SK-N-SH treated with all-trans-retinoic acid at 6 μM for 48 hours (cell line): ENCODE measurements around the gene NACA2.
A peak's percentile ranks its signal among the peaks of the same experiment; 100 is the strongest.

Experiments
- ATAC-seq: fragments of 200-7000 bp; cut with Tn5 transposase; 3 replicates; pipeline ENCODE4 v1.9.1; 2020; ENCODE audit warnings: mild to moderate bottlenecking, moderate library complexity
- ARNTL ChIP-seq: fragments of 450-650 bp; formaldehyde crosslinking; IDR thresholded peaks from 2 replicates; pipeline ENCODE4 v1.5.0; 2020; ENCODE audit warnings: low read depth, mild to moderate bottlenecking, moderate library complexity, borderline replicate concordance
- BACH2 ChIP-seq: fragments of 250-450 bp; sonication (Bioruptor Pico); IDR thresholded peaks from 2 replicates; pipeline ENCODE4 v1.9.0; 2021; ENCODE audit warnings: mild to moderate bottlenecking, borderline replicate concordance
- CREB5 ChIP-seq: fragments of 250-450 bp; sonication (Bioruptor Pico); IDR thresholded peaks from 2 replicates; pipeline ENCODE4 v1.5.1; 2020; ENCODE audit warnings: low read depth, mild to moderate bottlenecking, moderate library complexity
- CSDC2 ChIP-seq: fragments of 250-450 bp; sonication (Bioruptor Pico); IDR thresholded peaks from 2 replicates; pipeline ENCODE4 v1.5.0; 2020; ENCODE audit warnings: mild to moderate bottlenecking, moderate library complexity
- ESRRG ChIP-seq: fragments of 250-450 bp; sonication (Bioruptor Pico); IDR thresholded peaks from 2 replicates; pipeline ENCODE4 v1.6.1; 2021; ENCODE audit warnings: mild to moderate bottlenecking
- GLIS3 ChIP-seq: fragments of 250-450 bp; sonication (Bioruptor Pico); IDR thresholded peaks from 2 replicates; pipeline ENCODE4 v1.5.0; 2020; ENCODE audit warnings: mild to moderate bottlenecking, moderate library complexity
- ISL1 ChIP-seq: fragments of 250-450 bp; sonication (Bioruptor Pico); IDR thresholded peaks from 2 replicates; pipeline ENCODE4 v2.1.2; 2022; ENCODE audit warnings: mild to moderate bottlenecking, moderate library complexity
- OSR1 ChIP-seq: fragments of 250-450 bp; sonication (Bioruptor Pico); IDR thresholded peaks from 2 replicates; pipeline ENCODE4 v1.8.0; 2022; ENCODE audit warnings: moderate library complexity, mild to moderate bottlenecking, inconsistent platforms
- POU6F1 ChIP-seq: fragments of 250-450 bp; sonication (Bioruptor Pico); IDR thresholded peaks from 2 replicates; pipeline ENCODE4 v1.8.0; 2021; ENCODE audit warnings: low read depth, mild to moderate bottlenecking, moderate library complexity, borderline replicate concordance
- RARB ChIP-seq: fragments of 250-450 bp; sonication (Bioruptor Pico); IDR thresholded peaks from 2 replicates; pipeline ENCODE4 v1.8.0; 2021; ENCODE audit warnings: mild to moderate bottlenecking, moderate library complexity
- SNAI2 ChIP-seq: fragments of 250-450 bp; sonication (Bioruptor Pico); IDR thresholded peaks from 2 replicates; pipeline ENCODE4 v1.5.0; 2020; ENCODE audit warnings: mild to moderate bottlenecking, moderate library complexity
- TCF4 ChIP-seq: fragments of 250-450 bp; sonication (Bioruptor Pico); IDR thresholded peaks from 2 replicates; pipeline ENCODE4 v1.8.0; 2021; ENCODE audit warnings: mild to moderate bottlenecking, moderate library complexity, borderline replicate concordance
- TOX ChIP-seq: fragments of 250-450 bp; sonication (Bioruptor Pico); IDR thresholded peaks from 2 replicates; pipeline ENCODE4 v1.8.0; 2021; ENCODE audit warnings: mild to moderate bottlenecking, moderate library complexity, borderline replicate concordance
- ZC3H10 ChIP-seq: fragments of 250-450 bp; sonication (Bioruptor Pico); IDR thresholded peaks from 2 replicates; pipeline ENCODE4 v1.5.1; 2021; ENCODE audit warnings: mild to moderate bottlenecking, moderate library complexity
- ZFP3 ChIP-seq: fragments of 250-450 bp; sonication (Bioruptor Pico); IDR thresholded peaks from 2 replicates; pipeline ENCODE4 v1.5.0; 2020; ENCODE audit warnings: mild to moderate bottlenecking, moderate library complexity
- ZFP30 ChIP-seq: fragments of 450-650 bp; formaldehyde crosslinking; IDR thresholded peaks from 2 replicates; pipeline ENCODE4 v1.5.0; 2022; ENCODE audit warnings: mild to moderate bottlenecking, moderate library complexity
- ZNF565 ChIP-seq: fragments of 450-650 bp; formaldehyde crosslinking; conservative IDR thresholded peaks from 2 replicates; pipeline ENCODE4 v1.5.0; 2020; ENCODE audit warnings: low read depth, mild to moderate bottlenecking, moderate library complexity
- ZNF70 ChIP-seq: fragments of 450-650 bp; formaldehyde crosslinking; IDR thresholded peaks from 2 replicates; pipeline ENCODE4 v1.5.0; 2020; ENCODE audit warnings: mild to moderate bottlenecking, moderate library complexity
- ZNF8 ChIP-seq: fragments of 450-650 bp; formaldehyde crosslinking; IDR thresholded peaks from 2 replicates; pipeline ENCODE4 v1.5.0; 2020; ENCODE audit warnings: mild to moderate bottlenecking, moderate library complexity
- TF ChIP-seq, protein P1 (sequence below): fragments of 250-450 bp; sonication (Bioruptor Pico); IDR thresholded peaks from 2 replicates; pipeline ENCODE4 v1.8.0; 2020; ENCODE audit warnings: mild to moderate bottlenecking, moderate library complexity, borderline replicate concordance
- TF ChIP-seq, protein P2 (sequence below): fragments of 250-450 bp; sonication (Bioruptor Pico); IDR thresholded peaks from 2 replicates; pipeline ENCODE4 v1.5.0; 2020; ENCODE audit warnings: mild to moderate bottlenecking, moderate library complexity

NACA2 gene

DNA sequence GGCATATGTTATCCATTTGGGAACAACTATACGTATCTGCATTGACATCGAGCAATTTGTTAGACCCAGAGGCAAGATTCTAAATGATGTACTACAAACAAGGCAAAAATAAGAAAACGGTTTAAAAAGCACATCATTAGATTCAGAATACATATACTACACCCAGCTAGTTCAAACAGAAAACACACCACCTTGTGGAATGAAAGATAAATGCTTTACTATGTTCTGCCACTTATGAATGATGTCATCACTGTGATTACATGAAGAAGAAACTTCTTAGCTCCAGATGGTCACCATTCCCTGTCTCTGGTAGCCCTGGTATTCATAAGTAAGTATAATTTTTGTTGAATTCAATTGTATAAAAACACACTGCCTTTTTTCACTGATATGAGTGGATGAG is 7.8 kb downstream of the NACA2 start (continued):
- TF ChIP-seq, protein P1, sequence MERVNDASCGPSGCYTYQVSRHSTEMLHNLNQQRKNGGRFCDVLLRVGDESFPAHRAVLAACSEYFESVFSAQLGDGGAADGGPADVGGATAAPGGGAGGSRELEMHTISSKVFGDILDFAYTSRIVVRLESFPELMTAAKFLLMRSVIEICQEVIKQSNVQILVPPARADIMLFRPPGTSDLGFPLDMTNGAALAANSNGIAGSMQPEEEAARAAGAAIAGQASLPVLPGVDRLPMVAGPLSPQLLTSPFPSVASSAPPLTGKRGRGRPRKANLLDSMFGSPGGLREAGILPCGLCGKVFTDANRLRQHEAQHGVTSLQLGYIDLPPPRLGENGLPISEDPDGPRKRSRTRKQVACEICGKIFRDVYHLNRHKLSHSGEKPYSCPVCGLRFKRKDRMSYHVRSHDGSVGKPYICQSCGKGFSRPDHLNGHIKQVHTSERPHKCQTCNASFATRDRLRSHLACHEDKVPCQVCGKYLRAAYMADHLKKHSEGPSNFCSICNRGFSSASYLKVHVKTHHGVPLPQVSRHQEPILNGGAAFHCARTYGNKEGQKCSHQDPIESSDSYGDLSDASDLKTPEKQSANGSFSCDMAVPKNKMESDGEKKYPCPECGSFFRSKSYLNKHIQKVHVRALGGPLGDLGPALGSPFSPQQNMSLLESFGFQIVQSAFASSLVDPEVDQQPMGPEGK (CRISPR knock-in tag) = no peak
- TF ChIP-seq ZNF70 (CRISPR knock-in tag) = 0 out of 2 replicates have a peak, but pooled peaks have one; percentile 37
- no peak for TF ChIP-seq OSR1 (CRISPR knock-in tag)
- TF ChIP-seq SNAI2 (CRISPR knock-in tag) = peak; percentile 73; the same call in 1 of the 2 replicates

DNA sequence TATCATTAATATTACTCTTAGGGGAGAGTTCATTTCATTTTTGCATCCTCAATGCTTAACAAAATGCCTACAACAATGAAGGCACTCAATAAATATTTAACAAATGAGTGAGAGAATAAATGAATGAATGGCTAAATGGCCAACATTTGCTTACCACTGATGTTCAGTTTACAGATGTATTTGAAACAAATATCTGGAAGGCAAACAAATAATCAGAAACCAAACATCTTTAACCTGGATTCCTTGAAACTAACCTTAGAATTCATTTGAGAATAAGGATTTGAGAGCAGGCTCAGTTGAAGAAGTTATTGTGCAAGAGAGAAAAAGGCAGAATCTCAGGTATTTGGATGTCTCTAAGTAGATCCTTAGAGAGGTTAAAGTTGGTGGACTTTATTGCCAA is 8.4 kb downstream of the NACA2 start:
- no peak for ATAC-seq
- no peak for TF ChIP-seq OSR1 (CRISPR knock-in tag)
- TF ChIP-seq BACH2 = no peak
- TF ChIP-seq, protein P1 (CRISPR knock-in tag) = no peak
- no peak for TF ChIP-seq ISL1 (CRISPR knock-in tag)
- no peak for TF ChIP-seq ZFP30
- no peak for TF ChIP-seq TCF4 (CRISPR knock-in tag)
- TF ChIP-seq, protein P2, sequence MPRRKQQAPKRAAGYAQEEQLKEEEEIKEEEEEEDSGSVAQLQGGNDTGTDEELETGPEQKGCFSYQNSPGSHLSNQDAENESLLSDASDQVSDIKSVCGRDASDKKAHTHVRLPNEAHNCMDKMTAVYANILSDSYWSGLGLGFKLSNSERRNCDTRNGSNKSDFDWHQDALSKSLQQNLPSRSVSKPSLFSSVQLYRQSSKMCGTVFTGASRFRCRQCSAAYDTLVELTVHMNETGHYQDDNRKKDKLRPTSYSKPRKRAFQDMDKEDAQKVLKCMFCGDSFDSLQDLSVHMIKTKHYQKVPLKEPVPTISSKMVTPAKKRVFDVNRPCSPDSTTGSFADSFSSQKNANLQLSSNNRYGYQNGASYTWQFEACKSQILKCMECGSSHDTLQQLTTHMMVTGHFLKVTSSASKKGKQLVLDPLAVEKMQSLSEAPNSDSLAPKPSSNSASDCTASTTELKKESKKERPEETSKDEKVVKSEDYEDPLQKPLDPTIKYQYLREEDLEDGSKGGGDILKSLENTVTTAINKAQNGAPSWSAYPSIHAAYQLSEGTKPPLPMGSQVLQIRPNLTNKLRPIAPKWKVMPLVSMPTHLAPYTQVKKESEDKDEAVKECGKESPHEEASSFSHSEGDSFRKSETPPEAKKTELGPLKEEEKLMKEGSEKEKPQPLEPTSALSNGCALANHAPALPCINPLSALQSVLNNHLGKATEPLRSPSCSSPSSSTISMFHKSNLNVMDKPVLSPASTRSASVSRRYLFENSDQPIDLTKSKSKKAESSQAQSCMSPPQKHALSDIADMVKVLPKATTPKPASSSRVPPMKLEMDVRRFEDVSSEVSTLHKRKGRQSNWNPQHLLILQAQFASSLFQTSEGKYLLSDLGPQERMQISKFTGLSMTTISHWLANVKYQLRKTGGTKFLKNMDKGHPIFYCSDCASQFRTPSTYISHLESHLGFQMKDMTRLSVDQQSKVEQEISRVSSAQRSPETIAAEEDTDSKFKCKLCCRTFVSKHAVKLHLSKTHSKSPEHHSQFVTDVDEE = no peak
- TF ChIP-seq POU6F1 (CRISPR knock-in tag) = no peak
- TF ChIP-seq GLIS3 (CRISPR knock-in tag) = no peak
- no peak for TF ChIP-seq RARB (CRISPR knock-in tag)
- no peak for TF ChIP-seq ZNF8 (CRISPR knock-in tag)
- TF ChIP-seq TOX = no peak
- TF ChIP-seq ESRRG (CRISPR knock-in tag) = no peak
- TF ChIP-seq CREB5 (CRISPR knock-in tag) = no peak
- no peak for TF ChIP-seq ARNTL (CRISPR knock-in tag)
- no peak for TF ChIP-seq CSDC2 (CRISPR knock-in tag)

DNA sequence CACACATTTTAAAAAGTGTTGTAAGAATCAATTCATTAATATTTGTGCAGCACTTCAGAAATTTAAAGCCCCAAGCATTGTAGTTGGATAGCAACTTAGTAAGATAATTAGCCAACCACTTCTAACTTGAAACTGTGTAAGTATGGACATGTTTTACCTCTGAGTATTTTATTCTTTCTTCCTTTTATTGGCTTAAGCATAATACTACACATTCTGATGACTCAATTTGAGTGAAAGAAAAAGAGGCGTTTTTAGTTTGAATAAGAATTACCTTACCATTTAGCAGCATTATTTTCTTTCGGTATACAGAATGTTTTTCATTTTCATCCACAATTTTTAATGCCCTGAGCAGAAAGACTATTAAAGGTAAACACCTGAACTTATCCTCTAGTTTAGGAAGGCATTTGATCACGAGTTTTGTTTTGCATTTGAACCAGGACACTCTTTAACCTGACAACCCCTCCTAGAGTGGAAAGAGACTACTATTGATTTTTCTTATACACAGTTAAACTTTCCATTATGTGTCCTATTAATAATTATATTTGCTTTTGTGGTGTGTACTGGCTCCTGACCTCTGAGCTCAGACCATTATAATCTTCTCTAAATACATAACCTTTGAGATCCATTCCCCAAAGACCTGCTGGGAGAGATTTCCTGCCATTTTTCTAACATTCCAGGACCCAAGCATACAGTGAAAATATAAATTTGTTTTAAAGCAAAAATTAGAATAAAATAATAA is 9.2 kb downstream of the NACA2 start:
- no peak for TF ChIP-seq OSR1 (CRISPR knock-in tag)
- no peak for TF ChIP-seq TOX
- ATAC-seq = no peak

GRCh38 chr17:61580502-61580901 is 10.5 kb downstream of the NACA2 start:
- TF ChIP-seq ZC3H10 (CRISPR knock-in tag) (no peak), OSR1 (CRISPR knock-in tag) (no peak), ZNF70 (CRISPR knock-in tag) (no peak), TOX (no peak), ISL1 (CRISPR knock-in tag) (no peak), GLIS3 (CRISPR knock-in tag) (no peak), ZNF565 (CRISPR knock-in tag) (no peak), ZFP3 (CRISPR knock-in tag) (no peak), ZNF8 (CRISPR knock-in tag) (no peak), CREB5 (CRISPR knock-in tag) (no peak), BACH2 (no peak)
- no peak for ATAC-seq
